Stimulated activated CD4-positive, alpha-beta T cell treated with anti-CD3 and anti-CD28 coated beads, Interleukin-12 subunit alpha, Interleukin-12 subunit beta, amount 100 ng/mL, for 48 hours (primary cell): Measurements from ENCODE around the gene CYP2B6.
"Not testable (repeated sequence)": the region's sequence is repeated elsewhere in the genome, so short reads cannot be mapped to it uniquely, and the experiment has no call there.

Experiments
- DNase-seq, 3 donors: peaks; one replicate each; pipeline ENCODE4 v3.0.0-alpha.2; 2020; ENCODE audit warnings: low read depth in 2 of 3, low spot score in 1 of 3

The CYP2B6 gene

DNA sequence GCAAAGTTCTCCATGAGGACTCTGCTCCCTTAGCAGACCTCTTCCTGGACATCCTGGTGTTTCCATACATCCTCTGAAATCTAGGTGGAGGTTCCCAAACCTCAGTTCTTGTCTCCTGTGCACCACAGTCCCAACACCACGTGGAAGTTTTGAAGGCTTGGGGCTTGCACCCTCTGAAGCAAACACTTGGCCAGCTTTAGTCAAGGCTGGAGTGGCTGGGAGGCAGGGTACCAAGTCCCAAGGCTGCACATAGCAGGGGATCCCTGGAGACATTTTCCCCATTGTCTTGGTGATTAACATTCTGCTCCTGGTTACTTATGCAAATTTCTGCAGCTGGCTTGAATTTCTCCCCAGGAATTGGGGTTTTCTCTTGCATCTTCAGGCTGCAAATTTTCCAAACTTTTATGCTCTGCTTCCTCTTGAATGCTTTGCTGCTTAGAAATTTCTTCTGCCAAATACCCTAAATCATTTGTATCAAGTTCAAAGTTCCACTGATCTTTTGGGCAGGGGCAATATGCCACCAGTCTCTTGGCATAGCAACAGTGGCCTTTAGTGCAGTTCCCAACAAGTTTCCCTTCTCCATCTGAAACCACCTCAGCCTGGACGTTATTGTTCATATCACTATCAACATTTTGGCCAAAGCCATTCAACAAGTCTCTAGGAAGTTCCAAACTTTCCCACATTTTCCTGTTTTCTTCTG is 10.2 kb upstream of the CYP2B6 start:
- DNase-seq, result not testable (repeated sequence)

DNA sequence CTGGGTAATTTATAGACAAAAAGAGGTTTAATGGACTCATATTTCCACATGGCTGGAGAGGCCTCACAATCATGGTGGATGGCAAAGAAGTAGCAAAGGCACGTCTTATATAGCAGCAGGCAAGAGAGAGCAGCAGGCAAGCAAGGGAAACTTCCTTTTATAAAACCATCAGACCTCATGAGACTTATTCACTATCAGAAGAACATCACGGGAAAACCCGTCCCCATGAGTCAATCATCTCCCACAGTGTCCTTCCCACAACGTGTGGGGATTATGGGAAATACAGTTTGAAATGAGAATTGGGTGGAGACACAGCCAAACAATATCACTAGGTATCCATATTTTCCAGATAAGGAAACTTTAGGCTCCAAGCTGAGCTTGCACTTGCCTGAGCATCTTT is 9.5 kb upstream of the CYP2B6 start:
- DNase-seq, result no peak

DNA sequence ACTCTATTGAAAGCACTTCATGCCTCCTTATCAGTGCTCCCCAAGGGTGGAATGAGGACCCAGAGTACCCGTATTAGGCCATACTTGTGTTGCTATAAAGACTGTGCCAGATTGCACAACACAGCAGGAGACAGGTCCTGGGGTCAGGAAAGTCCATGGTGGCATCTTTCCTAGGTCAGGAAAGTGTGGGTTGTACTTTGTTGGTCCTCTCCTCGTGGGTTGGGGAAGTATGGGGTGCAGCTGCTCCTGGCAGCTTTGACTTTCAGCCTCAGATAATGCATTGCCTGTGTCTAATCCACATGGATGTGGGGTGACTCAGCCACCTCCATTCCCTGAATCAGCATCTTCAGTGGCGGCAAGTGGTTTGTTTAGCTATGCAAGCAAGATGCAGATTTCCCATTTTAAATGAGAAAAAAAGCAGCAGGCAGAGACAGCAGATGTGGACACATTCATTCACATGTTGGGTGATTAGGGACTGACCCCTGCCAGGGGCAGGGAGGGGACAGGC is 8.4 kb upstream of the CYP2B6 start:
- DNase-seq, result no peak

DNA sequence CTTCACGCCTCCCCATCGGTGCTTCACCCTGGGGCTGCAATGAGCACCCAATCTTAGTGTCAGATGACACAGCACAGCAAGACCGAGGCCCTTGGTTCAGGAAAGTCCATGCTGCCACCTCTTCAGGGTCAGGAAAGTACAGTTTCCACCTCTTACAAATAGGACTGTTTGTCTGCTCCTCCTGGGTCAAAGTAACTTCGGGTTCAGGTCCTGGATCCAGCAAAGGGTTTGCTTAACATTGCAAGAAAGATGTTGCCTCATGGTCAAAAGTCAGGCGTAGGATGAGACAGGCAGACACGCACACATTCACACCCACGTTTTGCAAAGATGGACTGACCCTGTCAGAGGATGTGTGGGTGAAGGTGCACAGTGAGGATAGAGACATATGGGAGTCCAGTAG is 1.6 kb upstream of the CYP2B6 start:
- no peak for DNase-seq

DNA sequence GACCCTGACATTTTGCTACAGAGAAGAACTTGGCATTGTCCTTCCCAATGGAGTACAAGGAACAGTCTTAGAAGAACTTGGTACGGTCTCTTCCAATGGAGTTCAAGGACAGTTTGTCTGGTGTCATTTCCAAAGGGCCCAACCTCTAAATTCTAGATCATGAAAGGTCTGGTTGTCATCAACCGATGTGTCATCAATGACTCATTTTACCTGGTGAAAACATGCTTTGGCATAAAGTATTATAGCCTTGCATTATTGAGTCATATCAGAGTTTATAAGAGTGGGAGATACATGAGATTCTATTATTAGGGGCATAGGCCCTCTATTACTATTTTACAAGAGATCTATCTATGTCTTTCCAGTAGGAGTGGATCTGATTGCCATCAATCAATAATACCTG is 4.3 kb downstream of the CYP2B6 start:
- no peak for DNase-seq

DNA sequence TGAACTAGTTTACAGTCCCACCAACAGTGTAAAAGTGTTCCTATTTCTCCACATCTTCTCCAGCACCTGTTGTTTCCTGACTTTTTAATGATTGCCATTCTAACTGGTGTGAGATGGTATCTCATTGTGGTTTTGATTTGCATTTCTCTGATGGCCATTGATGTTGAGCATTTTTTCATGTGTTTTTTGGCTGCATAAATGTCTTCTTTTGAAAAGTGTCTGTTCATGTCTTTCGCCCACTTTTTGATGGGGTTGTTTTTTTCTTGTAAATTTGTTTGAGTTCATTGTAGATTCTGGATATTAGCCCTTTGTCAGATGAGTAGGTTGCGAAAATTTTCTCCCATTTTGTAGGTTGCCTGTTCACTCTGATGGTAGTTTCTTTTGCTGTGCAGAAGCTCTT is 7.9 kb downstream of the CYP2B6 start:
- not testable (repeated sequence) for DNase-seq

DNA sequence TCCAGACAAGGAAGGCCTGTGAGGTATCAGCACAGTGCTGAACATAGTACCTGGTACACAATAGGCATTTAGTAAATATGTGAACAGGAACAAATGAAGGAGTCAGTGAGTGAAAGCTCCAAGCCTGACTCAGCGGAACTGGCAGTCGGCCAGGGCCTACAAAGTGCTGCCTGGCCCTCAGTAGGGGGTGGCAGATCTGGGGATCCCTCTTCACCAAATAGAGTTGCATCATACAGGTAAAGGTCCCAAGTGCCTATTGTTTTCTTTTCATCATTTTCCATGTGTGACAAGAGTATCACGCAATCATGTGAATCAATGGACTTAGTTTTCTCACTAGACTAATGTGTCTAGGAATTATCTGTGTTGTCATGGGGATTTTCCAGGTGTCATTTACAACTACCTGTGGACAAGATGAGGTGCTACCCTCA is 9.2 kb downstream of the CYP2B6 start:
- no peak for DNase-seq

DNA sequence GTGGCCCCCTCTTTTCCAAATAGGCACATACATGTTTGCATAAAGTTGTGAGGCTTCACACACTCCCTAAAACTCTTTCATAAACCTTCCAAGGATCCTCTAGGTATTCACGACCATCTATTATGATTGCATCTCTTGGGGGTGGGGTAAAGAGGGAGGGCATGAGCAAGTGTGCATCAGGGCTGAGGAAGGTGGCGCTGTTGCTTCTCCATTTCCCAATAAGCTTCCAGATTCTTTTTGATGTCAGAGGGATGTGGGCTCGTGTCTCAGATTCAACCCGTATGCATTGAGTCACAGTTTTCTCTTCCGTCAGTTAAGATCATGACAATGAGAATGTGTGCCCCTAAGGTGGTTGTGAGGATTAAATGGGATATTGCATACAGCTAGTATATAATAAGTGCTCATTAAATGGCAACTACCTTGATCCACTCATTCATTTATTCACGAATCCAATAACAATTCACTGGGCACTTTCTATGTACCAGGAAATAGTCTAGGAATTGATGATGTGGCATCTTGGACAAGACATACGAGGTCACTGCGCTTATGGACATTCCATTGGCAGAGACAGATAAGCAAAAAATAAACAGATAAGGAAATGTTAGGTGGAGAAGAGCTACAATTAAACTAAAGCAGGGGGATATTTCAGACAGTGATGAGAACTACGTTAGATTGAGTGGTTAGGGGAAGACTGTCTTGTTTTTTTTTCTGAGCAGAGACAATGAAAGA is 10.3 kb downstream of the CYP2B6 start:
- DNase-seq, result no peak

DNA sequence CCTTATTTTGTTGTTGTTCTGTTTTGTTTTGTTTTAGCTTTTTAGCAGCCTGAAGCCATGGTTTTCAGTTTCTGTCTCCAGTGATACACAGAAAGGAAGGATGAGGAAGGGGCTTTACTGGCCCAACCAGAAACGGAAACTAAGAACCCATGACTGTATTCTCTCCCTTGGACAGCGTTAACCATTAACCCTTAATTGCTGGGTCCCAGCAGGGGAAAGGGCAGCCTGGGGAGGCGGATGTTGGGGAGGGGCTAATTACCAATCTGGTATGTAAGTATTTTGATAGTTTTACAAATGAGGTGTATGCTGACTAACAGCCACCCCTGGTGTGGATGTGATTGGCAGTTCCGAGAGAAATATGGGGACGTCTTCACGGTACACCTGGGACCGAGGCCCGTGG is 12.6 kb downstream of the CYP2B6 start:
- DNase-seq, result not testable (repeated sequence)

DNA sequence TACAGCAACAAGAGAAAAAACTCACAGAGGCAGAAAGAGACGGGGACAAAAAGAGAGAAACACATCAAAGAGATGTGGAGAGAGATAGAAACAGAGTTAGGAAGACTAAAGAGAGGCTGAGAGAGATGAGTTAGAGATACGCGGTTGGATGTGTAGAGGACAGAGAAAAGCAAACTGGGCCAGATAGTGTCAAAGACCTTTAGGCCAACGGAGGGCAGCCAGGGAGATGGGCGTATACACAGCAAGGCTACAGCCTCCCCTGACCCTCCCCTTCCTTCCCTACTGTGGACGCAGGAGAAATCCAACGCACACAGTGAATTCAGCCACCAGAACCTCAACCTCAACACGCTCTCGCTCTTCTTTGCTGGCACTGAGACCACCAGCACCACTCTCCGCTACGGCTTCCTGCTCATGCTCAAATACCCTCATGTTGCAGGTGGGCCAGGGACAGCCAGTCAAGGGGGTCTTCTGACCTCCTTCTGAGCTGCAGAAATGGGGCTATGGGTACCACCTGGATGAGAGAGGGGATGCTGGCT is 18.7 kb downstream of the CYP2B6 start:
- DNase-seq, result no peak

DNA sequence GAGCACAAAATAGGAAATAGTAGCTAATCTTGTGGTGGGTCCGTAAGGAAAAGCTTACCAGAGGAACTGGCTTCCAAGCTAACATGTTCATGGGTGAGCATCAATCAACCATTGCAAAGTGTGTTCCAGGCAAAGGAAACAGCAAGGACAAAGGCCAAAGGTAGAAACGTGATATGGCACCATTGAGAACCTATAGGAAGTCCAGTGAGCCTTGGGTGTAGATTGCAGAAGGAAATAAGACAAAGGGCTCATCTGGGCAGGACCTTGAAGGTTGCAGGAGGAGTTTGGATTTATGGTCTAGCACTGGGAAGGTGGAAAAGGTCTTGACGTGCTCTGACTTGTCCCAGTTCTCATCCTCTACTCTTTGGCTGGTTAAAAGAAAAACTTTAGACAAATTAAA is 22.3 kb downstream of the CYP2B6 start:
- DNase-seq, result no peak

DNA sequence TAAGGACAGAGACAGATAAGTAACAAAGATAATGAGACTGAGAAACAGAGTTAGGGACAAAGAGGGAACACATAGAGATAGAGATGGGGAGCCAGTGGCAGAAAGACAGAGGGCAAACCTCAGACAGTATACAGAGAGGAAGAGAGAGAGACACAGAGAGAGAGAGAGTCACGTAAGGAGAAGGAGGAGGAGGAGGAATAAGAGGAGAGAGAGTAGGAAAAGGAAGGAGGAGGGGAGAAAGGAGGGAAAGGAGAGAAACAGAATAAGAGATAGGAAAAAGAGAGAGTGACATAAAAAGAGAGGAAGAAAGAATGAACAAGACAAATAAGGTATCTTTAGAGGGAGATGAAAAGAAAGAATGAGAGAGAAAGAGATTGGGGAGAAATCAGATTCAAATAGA is 23.6 kb downstream of the CYP2B6 start:
- DNase-seq, result no peak

DNA sequence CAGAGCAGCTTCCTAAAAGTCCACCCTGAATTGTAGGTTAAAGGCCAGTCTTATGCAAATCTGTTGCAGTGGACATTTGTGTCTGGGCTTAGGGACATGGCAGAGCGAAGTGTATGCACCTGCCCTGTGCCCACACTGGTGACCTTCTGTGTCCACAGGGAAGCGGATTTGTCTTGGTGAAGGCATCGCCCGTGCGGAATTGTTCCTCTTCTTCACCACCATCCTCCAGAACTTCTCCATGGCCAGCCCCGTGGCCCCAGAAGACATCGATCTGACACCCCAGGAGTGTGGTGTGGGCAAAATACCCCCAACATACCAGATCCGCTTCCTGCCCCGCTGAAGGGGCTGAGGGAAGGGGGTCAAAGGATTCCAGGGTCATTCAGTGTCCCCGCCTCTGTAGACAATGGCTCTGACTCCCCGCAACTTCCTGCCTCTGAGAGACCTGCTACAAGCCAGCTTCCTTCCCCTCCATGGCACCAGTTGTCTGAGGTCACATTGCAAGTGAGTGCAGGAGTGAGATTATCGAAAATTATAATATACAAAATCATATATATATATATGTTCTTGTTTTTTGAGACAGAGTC is 25.5 kb downstream of the CYP2B6 start:
- DNase-seq, result no peak

DNA sequence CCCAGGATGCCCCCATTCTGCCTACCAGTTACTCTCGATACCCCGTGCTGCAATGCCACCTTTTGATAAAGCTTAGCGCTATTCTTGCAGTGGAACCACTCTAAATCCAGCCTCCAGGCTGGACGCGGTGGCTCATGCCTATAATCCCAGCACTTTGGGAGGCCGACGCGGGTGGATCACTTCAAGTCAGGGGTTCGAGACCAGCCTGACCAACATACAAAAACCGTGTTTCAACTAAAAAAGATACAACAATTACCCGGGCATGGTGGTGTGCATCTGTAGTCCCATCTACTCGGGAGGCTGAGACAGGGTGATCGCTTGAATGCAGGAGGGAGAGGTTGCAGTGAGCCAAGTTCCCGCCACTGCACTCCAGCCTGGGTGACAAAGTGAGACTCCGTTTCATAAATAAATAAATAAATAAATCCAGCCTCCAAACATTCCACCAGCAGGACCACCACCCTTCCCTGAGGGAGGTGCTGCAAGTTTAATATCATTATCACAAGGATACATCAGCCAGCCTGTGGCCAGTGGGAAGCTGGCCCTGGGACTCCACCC is 27.7 kb downstream of the CYP2B6 start:
- no peak for DNase-seq

DNA sequence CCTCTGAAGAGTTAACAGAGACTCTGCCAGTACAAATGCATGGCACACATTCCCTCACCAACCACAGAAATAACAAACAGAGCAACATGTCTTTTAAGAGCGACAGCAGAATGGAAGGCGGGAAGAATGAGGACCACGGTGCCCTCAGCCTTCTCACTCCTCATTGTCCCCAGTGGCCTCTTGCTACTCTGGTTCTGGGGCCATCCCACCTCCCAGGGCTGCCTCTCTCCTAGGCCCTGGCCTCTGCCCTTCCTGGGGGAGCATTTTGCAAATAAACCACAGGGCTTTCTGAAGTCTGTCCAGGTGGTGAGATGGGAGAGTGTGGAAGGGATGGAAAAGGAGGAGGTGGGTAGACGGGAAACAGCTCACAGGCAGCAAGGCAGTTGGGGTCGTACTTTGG is 28.3 kb downstream of the CYP2B6 start:
- DNase-seq, result no peak

DNA sequence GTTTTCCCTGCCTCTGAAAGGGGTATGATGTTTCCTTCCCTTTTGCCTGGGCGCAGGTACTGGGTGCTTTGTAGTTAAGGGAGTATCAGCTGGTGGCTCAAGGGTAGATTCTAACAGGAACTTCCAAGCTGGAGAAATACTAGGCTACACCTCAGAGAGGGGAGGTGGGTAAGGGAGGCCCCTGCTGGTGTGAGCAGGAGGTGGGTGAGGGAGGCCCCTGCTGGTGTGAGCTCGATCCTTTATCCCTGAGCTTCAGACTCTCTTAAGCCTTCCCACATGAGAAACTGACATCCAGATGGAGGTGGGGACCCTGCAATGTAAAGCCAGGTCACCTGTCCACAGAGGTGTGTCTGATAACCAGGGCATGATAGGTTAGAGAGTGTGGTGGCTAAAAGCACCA is 32.1 kb downstream of the CYP2B6 start:
- no peak for DNase-seq

DNA sequence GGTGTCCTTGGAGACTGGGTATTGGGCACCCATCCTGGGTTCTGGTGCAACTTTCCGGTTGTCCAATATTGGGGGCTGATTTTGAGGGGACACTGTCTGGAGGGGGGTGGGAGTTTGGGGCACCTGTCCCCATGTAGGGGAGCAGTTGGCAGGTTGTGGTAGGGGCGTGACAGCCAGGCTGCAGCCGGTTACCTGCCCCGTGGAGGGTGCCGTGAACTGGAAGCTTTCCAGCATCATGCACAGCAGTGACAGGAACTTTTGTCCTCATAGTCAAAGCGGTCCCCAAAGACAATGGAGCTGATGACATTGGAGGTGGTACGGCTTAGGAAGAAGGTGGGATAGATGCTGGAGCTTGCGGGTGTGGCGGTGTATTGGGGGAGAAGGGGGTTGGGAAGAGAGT is 34.3 kb downstream of the CYP2B6 start:
- no peak for DNase-seq

DNA sequence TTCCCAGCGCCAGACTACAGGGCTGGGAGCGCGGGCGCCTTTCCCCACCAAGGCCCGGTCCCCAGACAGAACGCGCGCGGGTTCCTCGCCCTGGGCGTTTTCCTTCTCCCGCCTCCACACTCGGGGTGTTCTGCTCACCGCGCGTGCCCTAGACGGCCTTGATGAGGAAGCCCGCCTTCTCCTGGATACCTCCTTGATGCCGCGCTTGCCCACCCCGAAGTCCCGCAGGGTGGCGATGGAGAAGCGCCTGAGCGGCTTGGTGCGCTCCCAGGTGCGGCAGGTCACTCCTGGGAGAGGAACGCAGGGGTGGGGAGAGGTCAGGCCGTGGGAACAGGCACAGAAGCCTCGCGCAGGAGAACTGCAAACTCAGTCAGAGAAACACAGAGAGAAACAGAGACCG is 34.8 kb downstream of the CYP2B6 start:
- DNase-seq, result no peak

DNA sequence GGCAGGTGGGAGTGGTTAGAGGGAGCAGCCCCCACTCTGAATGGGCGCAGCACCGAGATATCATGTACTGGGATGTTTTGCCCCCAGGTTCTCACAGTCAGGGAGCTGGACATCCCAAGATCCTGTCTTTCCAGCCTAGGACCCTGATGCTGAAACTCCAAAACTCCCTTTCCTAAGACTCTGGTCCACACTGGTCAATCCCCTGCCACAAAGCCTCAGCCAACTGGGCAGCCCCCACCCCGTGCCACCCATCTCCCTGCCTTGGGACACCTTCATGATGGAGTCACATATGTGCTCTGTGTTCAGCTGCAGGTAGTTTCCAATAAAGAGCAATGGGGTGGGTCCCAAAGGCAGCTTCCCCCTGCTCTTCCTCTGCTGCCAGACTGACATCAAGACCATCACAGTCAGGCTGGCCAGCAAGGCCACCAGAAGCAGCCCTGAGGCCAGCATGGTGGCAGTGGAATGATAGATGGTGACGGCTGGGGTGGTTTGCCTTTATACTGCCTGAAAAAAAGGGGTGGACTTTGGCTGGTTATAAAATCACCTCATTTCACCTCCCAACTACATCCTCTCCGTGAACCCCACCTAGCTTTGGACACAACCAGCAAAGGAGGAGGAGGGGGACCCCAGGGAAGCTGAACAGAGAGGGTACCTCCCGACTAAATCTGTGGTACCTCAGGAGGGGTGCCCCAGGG is 36.3 kb downstream of the CYP2B6 start:
- no peak for DNase-seq

DNA sequence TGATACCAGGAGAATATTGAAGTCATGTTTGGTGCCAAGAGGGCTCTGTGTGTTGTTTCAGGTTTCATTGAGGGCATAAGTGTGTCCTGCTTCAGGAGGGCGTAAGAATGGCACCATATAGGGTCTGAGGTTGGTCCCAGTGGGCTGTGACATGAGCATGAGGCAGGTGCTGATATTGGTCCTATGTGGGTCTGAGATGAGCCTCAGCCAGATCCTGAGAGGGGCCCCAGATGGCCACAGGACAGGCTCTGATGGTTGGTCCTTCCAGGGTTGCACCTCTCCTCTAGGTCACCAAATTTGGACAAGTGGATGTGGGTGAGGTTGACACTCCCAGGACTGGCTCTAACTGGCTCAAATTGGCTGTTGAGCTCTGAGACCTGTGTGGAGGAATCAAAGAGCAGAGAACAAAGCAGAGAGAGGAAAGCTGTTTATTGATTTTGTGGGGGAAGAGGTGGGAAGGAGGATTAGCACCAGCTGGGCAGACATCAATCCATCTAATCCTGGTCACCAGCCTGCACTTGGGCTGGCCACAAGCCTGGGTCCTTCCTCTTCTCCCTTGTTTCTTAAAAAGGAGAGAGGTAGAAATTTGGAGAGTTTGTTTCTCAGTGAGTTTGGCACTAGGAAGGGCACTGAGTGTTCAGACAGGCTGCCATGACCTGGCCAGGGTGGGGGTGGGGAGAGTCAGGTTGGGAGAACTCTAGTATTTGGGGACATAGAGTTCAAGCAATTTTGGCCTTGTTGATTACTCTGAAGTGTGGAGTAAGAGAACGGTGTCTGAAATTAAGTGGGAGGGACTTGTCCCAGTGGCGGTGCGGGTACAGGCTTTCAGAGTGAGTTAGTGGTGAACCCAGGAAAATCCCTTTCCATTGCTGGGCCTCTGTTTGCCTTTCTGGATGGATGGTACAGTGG is 38.7 kb downstream of the CYP2B6 start:
- DNase-seq, result no peak
